HCT116 (cell line): ENCODE data around the gene NR4A1. TPM values are rescaled to one million over a fixed set of nuclear protein-coding genes. Genes with fewer than 3 reads are reported as not detected.

Source experiments
- ATAC-seq: fragments of 200-7000 bp; cut with Tn5 transposase; 2 replicates; pipeline ENCODE4 v1.9.1; 2020; ENCODE audit warnings: mild to moderate bottlenecking, moderate library complexity
- BruUV-seq: library from RNA; stranded (reverse); fragments of 400-500 nt; replicated peaks from 2 replicates; lab custom pipeline; 2021; lab: Mats Ljungman, UMichigan
- CTCF ChIA-PET: fragments of 300-600 bp; sonication (Branson Sonifier 250); formaldehyde crosslinking; loops from one replicate; lab custom pipeline; 2021; ENCODE audit warnings: antibody characterized with exemption; lab: Charles Lee
- POLR2A ChIA-PET: fragments of 300-600, 350-600 bp; sonication (Branson Sonifier 250); formaldehyde crosslinking; loops from one replicate; lab custom pipeline; 2021; ENCODE audit warnings: antibody characterized with exemption; lab: Charles Lee
- RAD21 ChIA-PET, 2 experiments: fragments of 300-600 bp; sonication (Branson Sonifier 250); formaldehyde crosslinking; loops; one replicate each; lab custom pipeline; 2023; ENCODE audit warnings: low total read pairs in 2 of 2; ENCODE audit not compliant: uncharacterized antibody in 2 of 2, unreplicated experiment in 2 of 2, low non-redundant PET in 1 of 2; lab: Charles Lee
- DNase-seq: peaks from one replicate; pipeline ENCODE4 v3.0.0-alpha.2; 2010; ENCODE audit warnings: low read depth, low spot score
- H2AFZ ChIP-seq: fragments of 200-600 bp; shearing (Covaris generic), sonication (generic); 2 replicates; pipeline ENCODE4 v1.6.1; 2017; ENCODE audit warnings: low read depth, mixed run types, mixed read lengths, antibody characterized with exemption, low read length; ENCODE audit not compliant: poor library complexity, severe bottlenecking
- H3K27ac ChIP-seq: 2 replicates; pipeline ENCODE4 v1.5.1; 2012; ENCODE audit warnings: low read depth, low read length
- H3K27me3 ChIP-seq: fragments of 200-600 bp; sonication (generic); 2 replicates; pipeline ENCODE4 v1.6.1; 2016; ENCODE audit warnings: mixed run types, low read length, mixed read lengths; ENCODE audit not compliant: insufficient read depth
- H3K36me3 ChIP-seq, 2 experiments: fragments of 200-500 bp in 1 of 2; fragments of 200-600 bp in 1 of 2; sonication (Bioruptor generic) in 1 of 2; sonication (generic) in 1 of 2; 2 replicates each; pipeline versions ENCODE4 v1.5.1 to v1.6.1; 2014 to 2016; ENCODE audit warnings: low read length in 2 of 2, inconsistent platforms in 1 of 2, mixed read lengths in 1 of 2, mixed run types in 1 of 2; ENCODE audit not compliant: insufficient read depth in 2 of 2, control insufficient read depth in 1 of 2
- H3K4me1 ChIP-seq, 2 experiments: fragments of 200-600 bp in 1 of 2; sonication (generic) in 1 of 2; 2 replicates each; pipeline versions ENCODE4 v1.5.1 to v1.6.1; 2012 to 2017; ENCODE audit warnings: low read length in 2 of 2, inconsistent platforms in 1 of 2, mild to moderate bottlenecking in 1 of 2, mixed read lengths in 1 of 2, mixed run types in 1 of 2, moderate library complexity in 1 of 2; ENCODE audit not compliant: insufficient read depth in 2 of 2, control insufficient read depth in 1 of 2
- H3K4me2 ChIP-seq: fragments of 200-600 bp; sonication (generic); 2 replicates; pipeline ENCODE4 v1.6.1; 2017; ENCODE audit warnings: mixed run types, low read length, mixed read lengths
- H3K4me3 ChIP-seq, 2 experiments: fragments of 200-600 bp in 1 of 2; sonication (generic) in 1 of 2; replicated peaks in 1 of 2; 2 replicates each; pipeline ENCODE4 v1.5.1; 2011 to 2016; ENCODE audit warnings: low read length in 2 of 2, control low read depth in 1 of 2, low read depth in 1 of 2, mild to moderate bottlenecking in 1 of 2, mixed read lengths in 1 of 2, mixed run types in 1 of 2
- H3K79me2 ChIP-seq: fragments of 200-600 bp; sonication (generic); 2 replicates; pipeline ENCODE4 v1.6.1; 2017; ENCODE audit warnings: mild to moderate bottlenecking, mixed run types, low read length, moderate library complexity, mixed read lengths; ENCODE audit not compliant: insufficient read depth
- H3K9ac ChIP-seq: fragments of 200-600 bp; sonication (generic); 2 replicates; pipeline ENCODE4 v1.6.1; 2016; ENCODE audit warnings: low read length, mixed read lengths
- H3K9me2 ChIP-seq: fragments of 200-600 bp; sonication (generic), shearing (Covaris generic); 2 replicates; pipeline ENCODE4 v1.6.1; 2017; ENCODE audit warnings: mixed run types, mild to moderate bottlenecking, moderate library complexity; ENCODE audit not compliant: insufficient read depth
- H3K9me3 ChIP-seq, 2 experiments: fragments of 200-500 bp in 1 of 2; fragments of 200-600 bp in 1 of 2; sonication (Bioruptor generic) in 1 of 2; sonication (generic) in 1 of 2; 2 replicates each; pipeline ENCODE4 v1.6.1; 2014 to 2017; ENCODE audit warnings: low read length in 2 of 2, mixed read lengths in 2 of 2, inconsistent platforms in 1 of 2, low read depth in 1 of 2, mild to moderate bottlenecking in 1 of 2, mixed run types in 1 of 2, moderate library complexity in 1 of 2; ENCODE audit not compliant: control insufficient read depth in 1 of 2, insufficient read depth in 1 of 2
- H4K20me1 ChIP-seq: fragments of 200-600 bp; sonication (generic), shearing (Covaris generic); 2 replicates; pipeline ENCODE4 v1.6.1; 2017; ENCODE audit warnings: mixed run types, mild to moderate bottlenecking, moderate library complexity; ENCODE audit not compliant: insufficient read depth
- CBX3 ChIP-seq: IDR thresholded peaks from 2 replicates; pipeline ENCODE4 v1.6.1; 2012; ENCODE audit warnings: low read depth
- CEBPB ChIP-seq: IDR thresholded peaks from 2 replicates; pipeline ENCODE4 v1.6.1; 2012; ENCODE audit warnings: low read depth
- POLR2A ChIP-seq: IDR thresholded peaks from 2 replicates; pipeline ENCODE4 v1.7.0; 2011; ENCODE audit warnings: borderline replicate concordance; ENCODE audit not compliant: insufficient read depth, insufficient read length; ENCODE audit errors: extremely low read depth
- SIN3A ChIP-seq: IDR thresholded peaks from 2 replicates; pipeline ENCODE4 v1.6.1; 2012; ENCODE audit warnings: low read depth
- SP1 ChIP-seq: IDR thresholded peaks from 2 replicates; pipeline ENCODE4 v1.6.1; 2012; ENCODE audit warnings: low read depth
- YY1 ChIP-seq: IDR thresholded peaks from 2 replicates; pipeline ENCODE4 v1.6.1; 2011; ENCODE audit warnings: low read length, low read depth, moderate library complexity, mild to moderate bottlenecking; ENCODE audit not compliant: insufficient replicate concordance; ENCODE audit errors: extremely low read depth
- intact Hi-C: fragments of 100-400 bp; cut with micrococcal nuclease; formaldehyde crosslinking; loops from 2 replicates; pipeline ENCODE4 v1.10.0; 2022
- total RNA-seq: library from RNA; stranded (reverse); gene quantifications from one replicate; pipeline ENCODE4 v1.2.1, GENCODE V29; 2021; ENCODE audit not compliant: unreplicated experiment
- TF ChIP-seq, protein P1 (sequence below): IDR thresholded peaks from 2 replicates; pipeline ENCODE4 v1.6.1; 2012

Gene NR4A1
- total RNA-seq, 1 experiment from 2014 or later: 35.3 TPM

DNA sequence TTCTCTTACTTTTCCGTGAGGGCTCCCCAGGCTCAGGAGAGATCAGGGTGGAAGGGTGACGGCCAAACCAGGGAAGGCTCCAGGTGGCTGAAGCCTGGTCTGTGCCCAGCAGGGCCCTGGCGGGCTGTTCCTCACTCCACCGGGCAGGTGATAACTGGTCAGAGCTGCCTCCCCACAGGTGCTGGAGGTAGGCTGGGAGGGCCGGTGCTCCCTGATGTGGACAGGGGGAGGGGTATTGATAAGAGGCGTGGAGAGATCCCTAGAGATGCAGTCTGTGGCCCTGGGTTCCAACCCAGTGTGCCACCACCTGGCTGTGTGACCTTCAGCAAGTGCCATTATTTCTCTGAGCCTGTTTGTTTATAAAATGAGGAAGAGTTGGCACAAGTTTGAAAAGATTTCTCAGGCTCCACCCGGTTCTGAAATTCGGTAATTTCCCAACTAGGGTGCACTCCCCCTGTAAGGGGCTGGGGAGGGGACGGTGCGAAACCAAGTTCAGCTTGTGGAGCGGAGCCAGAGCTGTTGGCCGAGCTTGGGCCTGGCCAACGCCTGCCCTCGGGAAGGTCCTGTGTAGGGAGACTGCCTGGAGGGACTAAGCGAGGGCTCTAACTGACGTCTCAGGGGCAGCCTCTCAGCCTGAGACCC is 1.0 kb upstream of the NR4A1 start:
- no peak for ATAC-seq
- no peak for DNase-seq

DNA sequence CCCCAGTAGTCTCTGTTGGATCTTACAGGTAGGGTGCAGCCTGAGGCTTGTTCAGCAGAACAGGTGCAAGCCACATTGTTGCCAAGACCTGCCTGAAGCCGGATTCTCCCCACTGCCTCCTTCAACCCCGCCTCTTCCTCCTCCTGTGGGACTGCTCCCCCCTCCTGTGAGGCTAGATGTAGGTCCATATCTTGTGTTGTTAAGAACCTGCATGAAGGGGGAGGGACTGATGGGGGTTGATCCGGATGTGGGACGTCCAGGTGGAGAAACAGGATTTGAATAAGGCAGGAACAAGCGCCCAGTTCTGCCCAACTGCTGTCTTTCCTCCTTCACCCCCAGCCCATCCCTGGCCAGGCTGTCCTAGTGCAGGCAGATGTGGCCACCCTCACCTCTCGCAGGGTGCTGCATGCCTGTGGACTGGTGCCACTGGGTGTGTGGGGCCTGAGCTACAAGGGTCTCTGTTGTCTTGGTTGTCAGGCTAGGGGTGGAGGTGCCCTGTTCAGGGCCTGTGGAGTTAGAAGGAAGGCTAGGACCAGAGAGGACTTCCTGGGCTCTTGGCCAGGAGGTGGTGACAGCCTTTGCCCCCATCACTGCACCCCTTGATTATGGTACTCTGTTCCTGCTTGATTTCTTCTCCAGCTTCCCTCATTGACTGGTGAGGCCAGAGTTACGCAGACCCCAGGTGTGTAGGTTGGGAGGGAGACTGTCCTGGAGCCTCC is 1.4 kb downstream of the NR4A1 start:
- no peak for ATAC-seq
- Histone ChIP-seq H3K9me2 (no peaks in the 10 kb centered on the region), H3K9ac (peak overlapping the region; percentile 85), H2AFZ (no peak overlapping the region), H3K4me2 (peak overlapping the region; percentile 99), H3K27ac (no peak overlapping the region; the same call in 1 of the 2 replicates), H3K27me3 (no peaks in the 10 kb centered on the region), H3K9me3 (no peaks in the 10 kb centered on the region), H3K36me3 (peaks cover 3 to 7% of the 10 kb centered on the region in 2 experiments; a peak in 1 of 4 replicates), H4K20me1 (no peaks in the 10 kb centered on the region), H3K79me2 (peaks cover 31% of the 10 kb centered on the region; the same call in 1 of the 2 replicates), H3K4me3 (peak overlapping the region; percentile 62 to 86), H3K4me1 (peaks cover 22 to 43% of the 10 kb centered on the region in 2 experiments)
- TF ChIP-seq, protein P1, sequence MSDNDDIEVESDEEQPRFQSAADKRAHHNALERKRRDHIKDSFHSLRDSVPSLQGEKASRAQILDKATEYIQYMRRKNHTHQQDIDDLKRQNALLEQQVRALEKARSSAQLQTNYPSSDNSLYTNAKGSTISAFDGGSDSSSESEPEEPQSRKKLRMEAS: no peak
- DNase-seq: no peak
- RAD21 ChIA-PET: no interaction called here
- POLR2A ChIA-PET: no interaction called here
- BruUV-seq: no TSS peak
- CTCF ChIA-PET: interaction anchor here (2.7 kb wide), 1 partner anchor 27 kb away, joined by 25 read pairs; no protein-coding TSS in a partner anchor
- intact Hi-C loops: no loop called here

More for the DNA sequence above, 1.0 kb upstream of the NR4A1 start:
- Histone ChIP-seq H3K36me3 (no peaks in the 10 kb centered on the region), H3K4me1 (peaks cover 22 to 55% of the 10 kb centered on the region in 2 experiments), H3K27me3 (no peaks in the 10 kb centered on the region), H3K27ac (peak overlapping the region; percentile 92), H4K20me1 (no peaks in the 10 kb centered on the region), H3K9me3 (no peaks in the 10 kb centered on the region), H3K4me2 (peak overlapping the region; percentile 99), H3K9ac (peak overlapping the region; percentile 85), H3K9me2 (no peaks in the 10 kb centered on the region), H3K4me3 (peak overlapping the region; percentile 50 to 86), H3K79me2 (peaks cover 31% of the 10 kb centered on the region; the same call in 1 of the 2 replicates), H2AFZ (no peak overlapping the region)
- POLR2A ChIA-PET: interaction anchor here (0.5 to 2.3 kb wide), 8 partner anchors 9 to 1460 kb away, joined by 3 to 40 read pairs (median 9); no protein-coding TSS in a partner anchor
- RAD21 ChIA-PET: no interaction called here
- CTCF ChIA-PET: interaction anchor here (0.8 to 2.7 kb wide), 4 partner anchors 16 to 25 kb away, joined by 4 to 25 read pairs (median 8); no protein-coding TSS in a partner anchor
- TSS peak; percentile 91 for BruUV-seq
- intact Hi-C loops: loop anchor here (1.0 kb wide), 1 partner anchor 19 kb away; the partner anchor contains the start of gene ATG101
- no peak for TF ChIP-seq POLR2A
- no peak for TF ChIP-seq YY1
- no peak for TF ChIP-seq CBX3
- TF ChIP-seq, protein P1: no peak
- no peak for TF ChIP-seq SP1
- no peak for TF ChIP-seq SIN3A
- no peak for TF ChIP-seq CEBPB
